HCT116 (cell line): Measurements from ENCODE around the gene BAIAP2L2. TPM values are rescaled to one million over a fixed set of nuclear protein-coding genes. Genes with fewer than 3 reads are reported as not detected.

Experiments used
- ATAC-seq: fragments of 200-7000 bp; cut with Tn5 transposase; 2 replicates; pipeline ENCODE4 v1.9.1; 2020; ENCODE audit warnings: mild to moderate bottlenecking, moderate library complexity
- BruUV-seq: library from RNA; stranded (reverse); fragments of 400-500 nt; replicated peaks from 2 replicates; lab custom pipeline; 2021; lab: Mats Ljungman, UMichigan
- CTCF ChIA-PET: fragments of 300-600 bp; sonication (Branson Sonifier 250); formaldehyde crosslinking; loops from one replicate; lab custom pipeline; 2021; ENCODE audit warnings: antibody characterized with exemption; lab: Charles Lee
- POLR2A ChIA-PET: fragments of 300-600, 350-600 bp; sonication (Branson Sonifier 250); formaldehyde crosslinking; loops from one replicate; lab custom pipeline; 2021; ENCODE audit warnings: antibody characterized with exemption; lab: Charles Lee
- RAD21 ChIA-PET, 2 experiments: fragments of 300-600 bp; sonication (Branson Sonifier 250); formaldehyde crosslinking; loops; one replicate each; lab custom pipeline; 2023; ENCODE audit warnings: low total read pairs in 2 of 2; ENCODE audit not compliant: uncharacterized antibody in 2 of 2, unreplicated experiment in 2 of 2, low non-redundant PET in 1 of 2; lab: Charles Lee
- DNase-seq: peaks from one replicate; pipeline ENCODE4 v3.0.0-alpha.2; 2010; ENCODE audit warnings: low read depth, low spot score
- H2AFZ ChIP-seq: fragments of 200-600 bp; shearing (Covaris generic), sonication (generic); 2 replicates; pipeline ENCODE4 v1.6.1; 2017; ENCODE audit warnings: low read depth, mixed run types, mixed read lengths, antibody characterized with exemption, low read length; ENCODE audit not compliant: poor library complexity, severe bottlenecking
- H3K27ac ChIP-seq: 2 replicates; pipeline ENCODE4 v1.5.1; 2012; ENCODE audit warnings: low read depth, low read length
- H3K27me3 ChIP-seq: fragments of 200-600 bp; sonication (generic); 2 replicates; pipeline ENCODE4 v1.6.1; 2016; ENCODE audit warnings: mixed run types, low read length, mixed read lengths; ENCODE audit not compliant: insufficient read depth
- H3K36me3 ChIP-seq, 2 experiments: fragments of 200-500 bp in 1 of 2; fragments of 200-600 bp in 1 of 2; sonication (Bioruptor generic) in 1 of 2; sonication (generic) in 1 of 2; 2 replicates each; pipeline versions ENCODE4 v1.5.1 to v1.6.1; 2014 to 2016; ENCODE audit warnings: low read length in 2 of 2, inconsistent platforms in 1 of 2, mixed read lengths in 1 of 2, mixed run types in 1 of 2; ENCODE audit not compliant: insufficient read depth in 2 of 2, control insufficient read depth in 1 of 2
- H3K4me1 ChIP-seq, 2 experiments: fragments of 200-600 bp in 1 of 2; sonication (generic) in 1 of 2; 2 replicates each; pipeline versions ENCODE4 v1.5.1 to v1.6.1; 2012 to 2017; ENCODE audit warnings: low read length in 2 of 2, inconsistent platforms in 1 of 2, mild to moderate bottlenecking in 1 of 2, mixed read lengths in 1 of 2, mixed run types in 1 of 2, moderate library complexity in 1 of 2; ENCODE audit not compliant: insufficient read depth in 2 of 2, control insufficient read depth in 1 of 2
- H3K4me2 ChIP-seq: fragments of 200-600 bp; sonication (generic); 2 replicates; pipeline ENCODE4 v1.6.1; 2017; ENCODE audit warnings: mixed run types, low read length, mixed read lengths
- H3K4me3 ChIP-seq, 2 experiments: fragments of 200-600 bp in 1 of 2; sonication (generic) in 1 of 2; replicated peaks in 1 of 2; 2 replicates each; pipeline ENCODE4 v1.5.1; 2011 to 2016; ENCODE audit warnings: low read length in 2 of 2, control low read depth in 1 of 2, low read depth in 1 of 2, mild to moderate bottlenecking in 1 of 2, mixed read lengths in 1 of 2, mixed run types in 1 of 2
- H3K79me2 ChIP-seq: fragments of 200-600 bp; sonication (generic); 2 replicates; pipeline ENCODE4 v1.6.1; 2017; ENCODE audit warnings: mild to moderate bottlenecking, mixed run types, low read length, moderate library complexity, mixed read lengths; ENCODE audit not compliant: insufficient read depth
- H3K9ac ChIP-seq: fragments of 200-600 bp; sonication (generic); 2 replicates; pipeline ENCODE4 v1.6.1; 2016; ENCODE audit warnings: low read length, mixed read lengths
- H3K9me2 ChIP-seq: fragments of 200-600 bp; sonication (generic), shearing (Covaris generic); 2 replicates; pipeline ENCODE4 v1.6.1; 2017; ENCODE audit warnings: mixed run types, mild to moderate bottlenecking, moderate library complexity; ENCODE audit not compliant: insufficient read depth
- H3K9me3 ChIP-seq, 2 experiments: fragments of 200-500 bp in 1 of 2; fragments of 200-600 bp in 1 of 2; sonication (Bioruptor generic) in 1 of 2; sonication (generic) in 1 of 2; 2 replicates each; pipeline ENCODE4 v1.6.1; 2014 to 2017; ENCODE audit warnings: low read length in 2 of 2, mixed read lengths in 2 of 2, inconsistent platforms in 1 of 2, low read depth in 1 of 2, mild to moderate bottlenecking in 1 of 2, mixed run types in 1 of 2, moderate library complexity in 1 of 2; ENCODE audit not compliant: control insufficient read depth in 1 of 2, insufficient read depth in 1 of 2
- H4K20me1 ChIP-seq: fragments of 200-600 bp; sonication (generic), shearing (Covaris generic); 2 replicates; pipeline ENCODE4 v1.6.1; 2017; ENCODE audit warnings: mixed run types, mild to moderate bottlenecking, moderate library complexity; ENCODE audit not compliant: insufficient read depth
- CEBPB ChIP-seq: IDR thresholded peaks from 2 replicates; pipeline ENCODE4 v1.6.1; 2012; ENCODE audit warnings: low read depth
- CTCF ChIP-seq, 3 experiments: fragments of 200-600 bp in 1 of 3; sonication (generic) in 1 of 3; IDR thresholded peaks in 2 of 3; conservative IDR thresholded peaks in 1 of 3; 2 replicates each; pipeline ENCODE4 v1.5.1; 2012 to 2017; ENCODE audit warnings: low read depth in 2 of 3, low read length in 2 of 3, antibody characterized with exemption in 1 of 3, borderline replicate concordance in 1 of 3, control low read depth in 1 of 3, mild to moderate bottlenecking in 1 of 3, mixed read lengths in 1 of 3, mixed run types in 1 of 3, moderate library complexity in 1 of 3; ENCODE audit not compliant: insufficient read depth in 1 of 3
- EGR1 ChIP-seq: IDR thresholded peaks from 2 replicates; pipeline ENCODE4 v1.6.1; 2012; ENCODE audit warnings: low read depth
- ELF1 ChIP-seq: IDR thresholded peaks from 2 replicates; pipeline ENCODE4 v1.6.1; 2012; ENCODE audit warnings: low read depth, borderline replicate concordance
- EZH2 ChIP-seq: fragments of 200-600 bp; sonication (generic); IDR thresholded peaks from 2 replicates; pipeline ENCODE4 v1.6.1; 2017; ENCODE audit warnings: antibody characterized with exemption, mixed run types
- EZH2phosphoT487 ChIP-seq: fragments of 200-600 bp; IDR thresholded peaks from 2 replicates; pipeline ENCODE4 v1.6.1; 2018; ENCODE audit warnings: antibody characterized with exemption, borderline replicate concordance
- MAX ChIP-seq: IDR thresholded peaks from 2 replicates; pipeline ENCODE4 v1.6.1; 2012
- POLR2A ChIP-seq: IDR thresholded peaks from 2 replicates; pipeline ENCODE4 v1.7.0; 2011; ENCODE audit warnings: borderline replicate concordance; ENCODE audit not compliant: insufficient read depth, insufficient read length; ENCODE audit errors: extremely low read depth
- POLR2AphosphoS5 ChIP-seq: IDR thresholded peaks from 2 replicates; pipeline ENCODE4 v1.6.1; 2011; ENCODE audit warnings: mild to moderate bottlenecking, low read depth, low read length, moderate library complexity
- RAD21 ChIP-seq: IDR thresholded peaks from 2 replicates; pipeline ENCODE4 v1.6.1; 2012; ENCODE audit warnings: low read depth, mild to moderate bottlenecking
- SIN3A ChIP-seq: IDR thresholded peaks from 2 replicates; pipeline ENCODE4 v1.6.1; 2012; ENCODE audit warnings: low read depth
- SP1 ChIP-seq: IDR thresholded peaks from 2 replicates; pipeline ENCODE4 v1.6.1; 2012; ENCODE audit warnings: low read depth
- YY1 ChIP-seq: IDR thresholded peaks from 2 replicates; pipeline ENCODE4 v1.6.1; 2011; ENCODE audit warnings: low read length, low read depth, moderate library complexity, mild to moderate bottlenecking; ENCODE audit not compliant: insufficient replicate concordance; ENCODE audit errors: extremely low read depth
- ZFX ChIP-seq: fragments of 450-650 bp; IDR thresholded peaks from 2 replicates; pipeline ENCODE4 v1.6.1; 2017
- ZNF274 ChIP-seq: fragments of 200-500 bp; sonication (Bioruptor generic); IDR thresholded peaks from 2 replicates; pipeline ENCODE4 v1.6.1; 2014; ENCODE audit warnings: mild to moderate bottlenecking, low read depth, low read length, inconsistent platforms
- intact Hi-C: fragments of 100-400 bp; cut with micrococcal nuclease; formaldehyde crosslinking; loops from 2 replicates; pipeline ENCODE4 v1.10.0; 2022
- total RNA-seq: library from RNA; stranded (reverse); gene quantifications from one replicate; pipeline ENCODE4 v1.2.1, GENCODE V29; 2021; ENCODE audit not compliant: unreplicated experiment

Gene BAIAP2L2
- total RNA-seq, 1 experiment from 2014 or later: 1.0 TPM

DNA sequence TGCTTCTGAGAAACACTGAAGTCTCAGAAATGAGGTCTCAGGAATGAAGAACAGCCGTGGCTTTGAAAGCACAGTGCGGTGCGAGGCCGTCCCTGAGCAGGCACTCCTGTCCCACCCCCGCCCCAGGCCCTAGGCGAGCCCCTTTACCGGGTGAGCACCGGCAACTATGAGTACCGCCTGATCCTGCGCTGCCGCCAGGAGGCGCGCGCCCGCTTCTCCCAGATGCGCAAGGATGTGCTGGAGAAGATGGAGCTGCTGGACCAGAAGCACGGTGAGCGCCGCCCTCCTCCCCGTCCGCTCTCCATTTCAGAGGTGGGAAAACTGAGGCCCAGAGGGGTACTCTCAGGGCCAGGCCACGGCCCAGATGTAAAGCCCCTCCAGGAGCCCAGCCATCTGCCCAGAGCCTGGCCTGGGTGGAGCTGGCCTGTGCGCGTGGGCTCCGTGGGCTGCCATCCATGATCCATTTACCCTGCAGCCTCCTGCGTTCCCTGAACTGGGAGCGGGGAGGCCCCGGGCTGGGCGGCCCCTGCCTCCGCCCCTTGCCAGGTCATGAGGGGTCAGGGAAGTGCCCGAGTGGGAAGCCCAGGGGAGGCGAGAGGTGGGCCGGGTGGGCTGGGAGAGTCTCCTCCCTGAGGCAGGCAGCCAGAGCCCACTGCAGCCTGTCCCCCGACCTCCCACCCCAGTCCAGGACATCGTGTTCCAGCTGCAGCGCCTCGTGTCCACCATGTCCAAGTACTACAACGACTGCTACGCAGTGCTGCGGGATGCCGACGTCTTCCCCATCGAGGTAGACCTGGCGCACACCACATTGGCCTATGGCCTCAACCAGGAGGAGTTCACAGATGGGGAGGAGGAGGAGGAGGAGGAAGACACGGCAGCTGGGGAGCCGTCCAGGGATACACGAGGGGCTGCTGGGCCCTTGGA is 36.0 kb downstream of the BAIAP2L2 start:
- Histone ChIP-seq H3K27ac (no peak overlapping the region), H2AFZ (no peak overlapping the region), H3K36me3 (peaks cover 6 to 19% of the 10 kb centered on the region in 2 experiments; a peak in 3 of 4 replicates), H3K9me3 (no peaks in the 10 kb centered on the region), H3K79me2 (no peaks in the 10 kb centered on the region), H3K4me1 (no peaks in the 10 kb centered on the region), H3K9me2 (no peaks in the 10 kb centered on the region), H4K20me1 (no peaks in the 10 kb centered on the region), H3K27me3 (no peaks in the 10 kb centered on the region), H3K4me3 (no peak overlapping the region), H3K4me2 (no peak overlapping the region), H3K9ac (no peak overlapping the region)
- no peak for TF ChIP-seq RAD21
- intact Hi-C loops: no loop called here
- ATAC-seq (no peak), DNase-seq (no peak)
- POLR2A ChIA-PET: no interaction called here
- CTCF ChIA-PET: interaction anchor here (1.3 kb wide), 1 partner anchor 23 kb away, joined by 3 read pairs; no protein-coding TSS in a partner anchor
- BruUV-seq: no TSS peak
- RAD21 ChIA-PET: no interaction called here

DNA sequence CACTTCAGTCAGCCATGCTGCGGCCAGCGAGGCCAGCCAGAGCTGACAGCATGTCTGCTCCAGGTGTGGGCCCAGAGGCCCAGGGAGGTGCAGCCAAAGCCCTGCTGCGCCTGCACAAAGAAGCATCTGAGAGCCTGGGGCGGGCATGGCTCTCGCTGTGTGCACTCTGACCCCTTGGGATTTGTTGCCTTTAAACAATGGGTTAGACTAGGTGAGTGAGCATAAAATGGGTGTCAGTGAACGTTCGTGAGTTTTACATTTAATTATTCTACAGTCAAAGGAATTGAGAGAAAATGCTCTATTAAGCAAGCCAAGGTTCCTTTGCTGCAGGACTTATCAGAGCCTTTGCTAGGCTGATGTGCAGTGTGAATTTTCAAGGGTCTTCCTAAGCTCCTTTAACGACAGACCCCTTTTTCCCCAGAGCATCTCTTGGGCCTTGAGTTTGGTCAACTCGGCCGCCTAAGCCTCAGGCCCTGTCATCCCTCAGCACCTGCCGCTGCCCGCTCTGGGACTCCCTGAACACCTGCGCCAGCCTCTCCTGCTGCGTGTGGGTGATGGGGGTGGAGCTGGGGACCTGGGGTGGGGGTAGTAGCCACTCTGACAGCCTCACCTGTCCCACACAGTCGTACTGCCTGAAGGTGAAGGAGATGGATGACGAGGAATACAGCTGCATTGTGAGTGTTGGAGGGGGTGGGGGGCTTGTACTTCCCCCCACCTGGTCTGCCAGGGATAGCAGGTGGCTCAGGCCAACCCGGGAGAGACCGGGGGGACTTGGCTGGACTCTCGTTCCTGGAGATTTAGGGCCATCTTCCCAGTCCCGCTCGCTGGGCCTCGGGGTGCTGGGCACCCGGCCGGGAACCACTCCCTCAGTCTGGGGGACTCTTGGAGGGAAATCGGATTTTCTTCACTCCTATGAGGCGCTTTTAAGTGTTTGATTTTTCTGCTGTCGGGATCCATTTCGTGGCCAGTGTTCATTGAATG is 37.0 kb downstream of the BAIAP2L2 start:
- Histone ChIP-seq H3K36me3 (peaks cover 6 to 24% of the 10 kb centered on the region in 2 experiments; a peak in 3 of 4 replicates), H3K9me2 (no peaks in the 10 kb centered on the region), H3K9ac (no peak overlapping the region), H3K27me3 (no peaks in the 10 kb centered on the region), H2AFZ (no peak overlapping the region), H3K79me2 (no peaks in the 10 kb centered on the region), H3K4me2 (no peak overlapping the region), H4K20me1 (no peaks in the 10 kb centered on the region), H3K4me3 (no peak overlapping the region), H3K27ac (no peak overlapping the region), H3K9me3 (no peaks in the 10 kb centered on the region), H3K4me1 (no peaks in the 10 kb centered on the region)
- no peak for DNase-seq
- BruUV-seq: no TSS peak
- CTCF ChIA-PET: interaction anchor here (1.3 kb wide), 1 partner anchor 24 kb away, joined by 3 read pairs; no protein-coding TSS in a partner anchor
- ATAC-seq: no peak
- POLR2A ChIA-PET: no interaction called here
- intact Hi-C loops: no loop called here
- RAD21 ChIA-PET: no interaction called here
- no peak for TF ChIP-seq YY1
- TF ChIP-seq SIN3A: no peak
- TF ChIP-seq EZH2phosphoT487: no peak
- TF ChIP-seq EGR1: no peak
- no peak for TF ChIP-seq ZFX
- no peak for TF ChIP-seq POLR2AphosphoS5
- no peak for TF ChIP-seq EZH2
- TF ChIP-seq CTCF (IDR thresholded peaks at IDR 0.05 in 2 of 3, conservative IDR thresholded peaks at IDR 0.05 in 1 of 3; ENCODE audit: borderline replicate concordance in 1 of 3, insufficient read depth in 1 of 3, low read depth in 2 of 3, low read length in 2 of 3): no peak
- TF ChIP-seq ELF1: no peak
- no peak for TF ChIP-seq POLR2A
- TF ChIP-seq SP1: no peak
- TF ChIP-seq CEBPB: no peak
- TF ChIP-seq ZNF274: no peak
- no peak for TF ChIP-seq MAX
